Neural cell (in vitro differentiated cells): ENCODE data around the gene HNRNPA1L2. TPM values are rescaled to one million over a fixed set of nuclear protein-coding genes. Genes with fewer than 3 reads are reported as not detected.

Experiments
- H2AFZ ChIP-seq: fragments of 200-600, 300-800 bp; sonication (generic), shearing (Covaris generic); 2 replicates; pipeline ENCODE4 v1.6.0; 2014; ENCODE audit warnings: low read depth, mild to moderate bottlenecking, antibody characterized with exemption, low read length, moderate library complexity
- H3F3A ChIP-seq: fragments of 200-600 bp; shearing (Covaris generic); 2 replicates; pipeline ENCODE4 v1.6.1; 2016; ENCODE audit warnings: mild to moderate bottlenecking, moderate library complexity, mixed read lengths, antibody characterized with exemption, low read length; ENCODE audit not compliant: insufficient read depth, poor library complexity, severe bottlenecking
- H3K27ac ChIP-seq: fragments of 200-600, 300-800 bp; sonication (generic), shearing (Covaris generic); 2 replicates; pipeline ENCODE4 v1.5.1; 2014; ENCODE audit warnings: mild to moderate bottlenecking, low read length, moderate library complexity
- H3K27me3 ChIP-seq: fragments of 300-800, 200-600 bp; sonication (generic), shearing (Covaris generic); 2 replicates; pipeline ENCODE4 v1.6.0; 2014; ENCODE audit warnings: mild to moderate bottlenecking, low read depth, low read length, moderate library complexity; ENCODE audit not compliant: insufficient read depth
- H3K36me3 ChIP-seq: fragments of 300-800, 200-600 bp; sonication (generic), shearing (Covaris generic); 2 replicates; pipeline ENCODE4 v1.5.1; 2014; ENCODE audit warnings: mild to moderate bottlenecking, antibody characterized with exemption, low read length, moderate library complexity; ENCODE audit not compliant: insufficient read depth
- H3K4me2 ChIP-seq: fragments of 300-800, 200-600 bp; sonication (generic), shearing (Covaris generic); 2 replicates; pipeline ENCODE4 v1.6.0; 2014; ENCODE audit warnings: mild to moderate bottlenecking, low read length
- H3K4me3 ChIP-seq: fragments of 300-800, 200-600 bp; sonication (generic), shearing (Covaris generic); 2 replicates; pipeline ENCODE4 v1.5.1; 2014; ENCODE audit warnings: mild to moderate bottlenecking, low read length, moderate library complexity
- H3K79me2 ChIP-seq: fragments of 200-600 bp; shearing (Covaris generic); replicated peaks from 2 replicates; pipeline ENCODE4 v1.6.0; 2014; ENCODE audit warnings: mild to moderate bottlenecking, low read length, moderate library complexity; ENCODE audit not compliant: insufficient read depth
- H3K9ac ChIP-seq: fragments of 300-800, 200-600 bp; sonication (generic), shearing (Covaris generic); 2 replicates; pipeline ENCODE4 v1.6.1; 2016; ENCODE audit warnings: mild to moderate bottlenecking, low read length, mixed read lengths
- H3K9me2 ChIP-seq: fragments of 200-600 bp; shearing (Covaris generic); 2 replicates; pipeline ENCODE4 v1.6.1; 2016; ENCODE audit warnings: mild to moderate bottlenecking, low read length, mixed read lengths; ENCODE audit not compliant: insufficient read depth
- H3K9me3 ChIP-seq: fragments of 200-600, 300-800 bp; sonication (generic), shearing (Covaris generic); 2 replicates; pipeline ENCODE4 v1.6.1; 2016; ENCODE audit warnings: mild to moderate bottlenecking, mixed run types, low read length, moderate library complexity, mixed read lengths
- H4K20me1 ChIP-seq: fragments of 200-600 bp; shearing (Covaris generic); 2 replicates; pipeline ENCODE4 v1.6.1; 2016; ENCODE audit warnings: mild to moderate bottlenecking, mixed run types; ENCODE audit not compliant: insufficient read depth
- EP300 ChIP-seq: fragments of 450-650 bp; conservative IDR thresholded peaks from 2 replicates; pipeline ENCODE4 v1.6.1; 2014; ENCODE audit warnings: antibody characterized with exemption, mild to moderate bottlenecking, moderate library complexity; ENCODE audit not compliant: poor library complexity, severe bottlenecking
- EZH2 ChIP-seq: fragments of 200-600, 300-800 bp; shearing (Covaris generic), sonication (generic); IDR thresholded peaks from 2 replicates; pipeline ENCODE4 v1.6.1; 2014; ENCODE audit warnings: antibody characterized with exemption, low read length, borderline replicate concordance, mild to moderate bottlenecking; ENCODE audit not compliant: insufficient read depth, poor library complexity, severe bottlenecking
- MXI1 ChIP-seq: fragments of 450-650 bp; conservative IDR thresholded peaks from 2 replicates; pipeline ENCODE4 v1.6.1; 2014; ENCODE audit warnings: antibody characterized with exemption, mild to moderate bottlenecking; ENCODE audit not compliant: poor library complexity, severe bottlenecking
- POLR2AphosphoS5 ChIP-seq: IDR thresholded peaks from 2 replicates; pipeline ENCODE4 v1.6.1; 2012
- RAD21 ChIP-seq: fragments of 450-650 bp; conservative IDR thresholded peaks from 2 replicates; pipeline ENCODE4 v1.6.1; 2014; ENCODE audit warnings: antibody characterized with exemption, mild to moderate bottlenecking, moderate library complexity
- SMC3 ChIP-seq: fragments of 450-650 bp; conservative IDR thresholded peaks from 2 replicates; pipeline ENCODE4 v1.6.1; 2014; ENCODE audit warnings: antibody characterized with exemption, mild to moderate bottlenecking, moderate library complexity; ENCODE audit not compliant: poor library complexity
- TAF1 ChIP-seq: IDR thresholded peaks from 2 replicates; pipeline ENCODE4 v1.6.1; 2012; ENCODE audit warnings: low read depth
- polyA plus RNA-seq: library from polyadenylated mRNA; depleted of rRNA; stranded (reverse); fragments of >200 nt; gene quantifications from 2 replicates; pipeline ENCODE4 v1.2.3, GENCODE V29; 2014
- TF ChIP-seq, protein P1 (sequence below): fragments of 450-650 bp; IDR thresholded peaks from 2 replicates; pipeline ENCODE4 v1.5.1; 2014; ENCODE audit warnings: antibody characterized with exemption, mild to moderate bottlenecking, moderate library complexity; ENCODE audit not compliant: poor library complexity, severe bottlenecking
- TF ChIP-seq, protein P2 (sequence below): IDR thresholded peaks from 2 replicates; pipeline ENCODE4 v1.6.1; 2012; ENCODE audit warnings: borderline replicate concordance

HNRNPA1L2 gene
- polyA plus RNA-seq, 1 donor from 2014 or later, result 21.2 TPM

GRCh38 chr13:52615812-52616211 lies 26.4 kb upstream of the HNRNPA1L2 start:
- Histone ChIP-seq H3K36me3 (no peaks in the 10 kb centered on the region), H3K9me3 (no peaks in the 10 kb centered on the region), H3F3A (peaks cover 7% of the 10 kb centered on the region), H3K27me3 (no peaks in the 10 kb centered on the region), H3K4me2 (no peak overlapping the region), H3K9ac (no peak overlapping the region), H3K4me3 (no peak overlapping the region), H3K79me2 (peaks cover 6% of the 10 kb centered on the region), H3K27ac (no peak overlapping the region), H3K9me2 (no peaks in the 10 kb centered on the region), H4K20me1 (no peaks in the 10 kb centered on the region), H2AFZ (no peak overlapping the region)
- TF ChIP-seq EP300 (no peak), SMC3 (no peak), TAF1 (no peak), EZH2 (no peak), MXI1 (no peak), RAD21 (no peak), POLR2AphosphoS5 (no peak)
- TF ChIP-seq, protein P1, sequence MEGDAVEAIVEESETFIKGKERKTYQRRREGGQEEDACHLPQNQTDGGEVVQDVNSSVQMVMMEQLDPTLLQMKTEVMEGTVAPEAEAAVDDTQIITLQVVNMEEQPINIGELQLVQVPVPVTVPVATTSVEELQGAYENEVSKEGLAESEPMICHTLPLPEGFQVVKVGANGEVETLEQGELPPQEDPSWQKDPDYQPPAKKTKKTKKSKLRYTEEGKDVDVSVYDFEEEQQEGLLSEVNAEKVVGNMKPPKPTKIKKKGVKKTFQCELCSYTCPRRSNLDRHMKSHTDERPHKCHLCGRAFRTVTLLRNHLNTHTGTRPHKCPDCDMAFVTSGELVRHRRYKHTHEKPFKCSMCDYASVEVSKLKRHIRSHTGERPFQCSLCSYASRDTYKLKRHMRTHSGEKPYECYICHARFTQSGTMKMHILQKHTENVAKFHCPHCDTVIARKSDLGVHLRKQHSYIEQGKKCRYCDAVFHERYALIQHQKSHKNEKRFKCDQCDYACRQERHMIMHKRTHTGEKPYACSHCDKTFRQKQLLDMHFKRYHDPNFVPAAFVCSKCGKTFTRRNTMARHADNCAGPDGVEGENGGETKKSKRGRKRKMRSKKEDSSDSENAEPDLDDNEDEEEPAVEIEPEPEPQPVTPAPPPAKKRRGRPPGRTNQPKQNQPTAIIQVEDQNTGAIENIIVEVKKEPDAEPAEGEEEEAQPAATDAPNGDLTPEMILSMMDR, result no peak
- TF ChIP-seq, protein P2, sequence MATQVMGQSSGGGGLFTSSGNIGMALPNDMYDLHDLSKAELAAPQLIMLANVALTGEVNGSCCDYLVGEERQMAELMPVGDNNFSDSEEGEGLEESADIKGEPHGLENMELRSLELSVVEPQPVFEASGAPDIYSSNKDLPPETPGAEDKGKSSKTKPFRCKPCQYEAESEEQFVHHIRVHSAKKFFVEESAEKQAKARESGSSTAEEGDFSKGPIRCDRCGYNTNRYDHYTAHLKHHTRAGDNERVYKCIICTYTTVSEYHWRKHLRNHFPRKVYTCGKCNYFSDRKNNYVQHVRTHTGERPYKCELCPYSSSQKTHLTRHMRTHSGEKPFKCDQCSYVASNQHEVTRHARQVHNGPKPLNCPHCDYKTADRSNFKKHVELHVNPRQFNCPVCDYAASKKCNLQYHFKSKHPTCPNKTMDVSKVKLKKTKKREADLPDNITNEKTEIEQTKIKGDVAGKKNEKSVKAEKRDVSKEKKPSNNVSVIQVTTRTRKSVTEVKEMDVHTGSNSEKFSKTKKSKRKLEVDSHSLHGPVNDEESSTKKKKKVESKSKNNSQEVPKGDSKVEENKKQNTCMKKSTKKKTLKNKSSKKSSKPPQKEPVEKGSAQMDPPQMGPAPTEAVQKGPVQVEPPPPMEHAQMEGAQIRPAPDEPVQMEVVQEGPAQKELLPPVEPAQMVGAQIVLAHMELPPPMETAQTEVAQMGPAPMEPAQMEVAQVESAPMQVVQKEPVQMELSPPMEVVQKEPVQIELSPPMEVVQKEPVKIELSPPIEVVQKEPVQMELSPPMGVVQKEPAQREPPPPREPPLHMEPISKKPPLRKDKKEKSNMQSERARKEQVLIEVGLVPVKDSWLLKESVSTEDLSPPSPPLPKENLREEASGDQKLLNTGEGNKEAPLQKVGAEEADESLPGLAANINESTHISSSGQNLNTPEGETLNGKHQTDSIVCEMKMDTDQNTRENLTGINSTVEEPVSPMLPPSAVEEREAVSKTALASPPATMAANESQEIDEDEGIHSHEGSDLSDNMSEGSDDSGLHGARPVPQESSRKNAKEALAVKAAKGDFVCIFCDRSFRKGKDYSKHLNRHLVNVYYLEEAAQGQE, result no peak

- peak overlapping the region; percentile 69 for H3K9ac ChIP-seq
- H3K36me3 ChIP-seq, result no peaks in the 10 kb centered on the region
- peak overlapping the region; percentile 91 for H2AFZ ChIP-seq
- H3K4me2 ChIP-seq, result peak overlapping the region; percentile 73
- H3K9me2 ChIP-seq, result no peaks in the 10 kb centered on the region
- H3K9me3 ChIP-seq, result no peaks in the 10 kb centered on the region
- TF ChIP-seq, protein P1, result peak; percentile 32
- TF ChIP-seq, protein P2, result peak; percentile 68
- TF ChIP-seq MXI1 (peak; percentile 82), EZH2 (no peak), SMC3 (peak; percentile 16), POLR2AphosphoS5 (peak; percentile 77), RAD21 (peak; percentile 19), EP300 (peak; percentile 57), TAF1 (peak; percentile 73)
- H3K79me2 ChIP-seq, result peaks cover 6% of the 10 kb centered on the region
- no peaks in the 10 kb centered on the region for H4K20me1 ChIP-seq
- peaks cover 7% of the 10 kb centered on the region for H3F3A ChIP-seq
- H3K4me3 ChIP-seq, result peak overlapping the region; percentile 79
- H3K27me3 ChIP-seq, result no peaks in the 10 kb centered on the region
- peak overlapping the region; percentile 66 for H3K27ac ChIP-seq
Observed at GRCh38 chr13:52617070-52618060, 24.9 kb upstream of the HNRNPA1L2 start.
